Kidney (tissue), 14 donors: ENCODE results near the gene TOGARAM2. TPM values are rescaled to one million over a fixed set of nuclear protein-coding genes. Genes with fewer than 3 reads are reported as not detected.

ENCODE experiments used
- DNase-seq, 5 donors: peaks; one replicate each; pipeline ENCODE4 v3.0.0-alpha.2; 2013 to 2020
- FAIRE-seq: peaks from 2 replicates; lab custom pipeline; 2012; peaks lifted over from hg19 to GRCh38; lab: Jason Lieb, UNC
- H3K27ac ChIP-seq, 2 donors: one replicate each; pipeline ENCODE4 v1.7.0; 2013; ENCODE audit warnings: low read depth in 2 of 2, low read length in 2 of 2, inconsistent platforms in 1 of 2
- H3K27me3 ChIP-seq: one replicate; pipeline ENCODE4 v1.7.1; 2013; ENCODE audit warnings: low read length, inconsistent platforms; ENCODE audit not compliant: control insufficient read depth, insufficient read depth
- H3K36me3 ChIP-seq, 3 donors: one replicate each; pipeline versions ENCODE4 v1.7.0 to v1.7.1; 2013; ENCODE audit warnings: low read length in 3 of 3, control low read depth in 1 of 3, inconsistent platforms in 1 of 3; ENCODE audit not compliant: insufficient read depth in 3 of 3, control insufficient read depth in 2 of 3
- H3K4me1 ChIP-seq, 3 donors: one replicate each; pipeline versions ENCODE4 v1.7.0 to v1.7.1; 2013; ENCODE audit warnings: low read length in 3 of 3, inconsistent platforms in 1 of 3, low read depth in 1 of 3; ENCODE audit not compliant: control insufficient read depth in 2 of 3, insufficient read depth in 2 of 3
- H3K4me3 ChIP-seq, 3 donors: one replicate each; pipeline versions ENCODE4 v1.7.0 to v1.8.1; 2013; ENCODE audit warnings: low read length in 3 of 3, control low read depth in 1 of 3, inconsistent platforms in 1 of 3
- H3K9ac ChIP-seq, 3 donors: one replicate each; pipeline versions ENCODE4 v1.7.0 to v1.7.1; 2013; ENCODE audit warnings: low read length in 3 of 3, control low read depth in 1 of 3, inconsistent platforms in 1 of 3
- H3K9me3 ChIP-seq, 3 donors: one replicate each; pipeline versions ENCODE4 v1.7.0 to v1.7.1; 2013; ENCODE audit warnings: low read length in 3 of 3, control low read depth in 1 of 3, inconsistent platforms in 1 of 3; ENCODE audit not compliant: control insufficient read depth in 2 of 3, insufficient read depth in 1 of 3
- intact Hi-C: fragments of 100-400 bp; cut with DNase I; formaldehyde crosslinking; loops from one replicate; pipeline ENCODE4 v1.11.1; 2022
- polyA plus RNA-seq: library from polyadenylated mRNA; stranded (reverse); fragments of 350-450 nt; fragmentation: Illumina TruSeq; extraction: RNeasy Lipid Tissue Mini Kit (QIAGEN cat#74804); gene quantifications from one replicate; pipeline ENCODE4 v1.2.3, GENCODE V29; 2014; ENCODE audit warnings: low read depth, low replicate concordance; ENCODE audit not compliant: insufficient read depth
- total RNA-seq: library from RNA; stranded (reverse); fragmentation: NEBNext Ultra II Directional; extraction: Animal tissue kit (Norgen Biotek cat#: 25700); gene quantifications from one replicate; pipeline ENCODE4 v1.2.1, GENCODE V29; 2021
- TF ChIP-seq, protein P1 (sequence below): IDR thresholded peaks from 3 replicates; pipeline ENCODE4 v1.5.1; 2012; ENCODE audit warnings: mild to moderate bottlenecking, moderate library complexity, borderline replicate concordance; ENCODE audit not compliant: insufficient read depth; ENCODE audit errors: extremely low read depth
- donor health status: control.
- donor health status: control.
- donor health status: control.
- donor health status: control.
- donor health status: control.
- donor health status: DM: yes; HTN: yes; CAD: no.
- donor health status: Normal renal cell carcinoma (clear cell type).

The TOGARAM2 gene
- total and polyA plus RNA-seq, 2 donors from 2014 or later: 0.60 to 1.4 TPM

DNA sequence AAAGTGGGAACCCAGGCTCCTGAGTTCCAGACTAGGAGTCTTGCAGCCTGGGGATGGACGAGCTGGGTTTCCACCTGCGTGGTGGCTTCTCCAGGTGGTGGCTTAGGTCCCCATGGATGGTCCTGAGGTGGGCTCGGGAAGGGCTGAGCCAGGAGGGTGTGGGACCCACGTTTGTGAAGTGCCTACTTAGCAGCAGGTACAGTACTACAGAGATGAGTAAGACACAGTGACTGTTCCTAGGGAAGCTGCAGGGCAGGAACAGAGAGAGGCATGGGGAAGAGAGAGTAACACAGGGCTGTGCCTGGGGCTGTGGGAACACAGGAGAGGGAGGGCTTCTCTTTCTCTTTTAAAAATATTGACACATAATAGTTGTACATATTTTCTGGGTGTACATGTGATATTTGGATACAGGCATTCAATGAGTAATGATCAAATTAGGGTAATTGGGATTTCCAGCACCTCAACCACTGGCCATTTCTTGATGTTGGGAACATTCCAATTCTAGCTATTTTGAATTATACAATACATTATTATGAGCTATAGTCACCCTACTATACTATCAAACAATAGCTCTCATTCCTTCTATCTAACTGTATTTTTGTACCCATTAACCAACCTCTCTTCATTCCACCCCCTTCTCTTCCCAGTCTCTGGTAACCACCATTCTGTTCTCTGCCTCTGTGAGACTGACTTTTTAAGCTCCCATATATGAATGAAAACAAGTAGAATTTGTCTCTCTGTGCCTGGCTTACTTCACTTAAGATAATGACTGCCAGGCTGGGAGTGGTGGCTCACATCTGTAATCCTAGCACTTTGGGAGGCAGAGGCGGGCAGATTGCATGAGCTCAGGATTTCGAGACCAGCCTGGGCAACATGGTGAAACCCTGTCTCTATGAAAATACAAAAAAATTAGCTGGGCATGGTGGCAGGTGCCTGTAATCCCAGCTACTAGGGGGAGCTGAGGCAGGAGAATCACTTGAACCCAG, 15.0 kb downstream of the TOGARAM2 start:
- H3K36me3 ChIP-seq: no peaks in the 10 kb centered on the region
- H3K27me3 ChIP-seq: no peaks in the 10 kb centered on the region
- intact Hi-C loops: no loop called here
- TF ChIP-seq, protein P1, sequence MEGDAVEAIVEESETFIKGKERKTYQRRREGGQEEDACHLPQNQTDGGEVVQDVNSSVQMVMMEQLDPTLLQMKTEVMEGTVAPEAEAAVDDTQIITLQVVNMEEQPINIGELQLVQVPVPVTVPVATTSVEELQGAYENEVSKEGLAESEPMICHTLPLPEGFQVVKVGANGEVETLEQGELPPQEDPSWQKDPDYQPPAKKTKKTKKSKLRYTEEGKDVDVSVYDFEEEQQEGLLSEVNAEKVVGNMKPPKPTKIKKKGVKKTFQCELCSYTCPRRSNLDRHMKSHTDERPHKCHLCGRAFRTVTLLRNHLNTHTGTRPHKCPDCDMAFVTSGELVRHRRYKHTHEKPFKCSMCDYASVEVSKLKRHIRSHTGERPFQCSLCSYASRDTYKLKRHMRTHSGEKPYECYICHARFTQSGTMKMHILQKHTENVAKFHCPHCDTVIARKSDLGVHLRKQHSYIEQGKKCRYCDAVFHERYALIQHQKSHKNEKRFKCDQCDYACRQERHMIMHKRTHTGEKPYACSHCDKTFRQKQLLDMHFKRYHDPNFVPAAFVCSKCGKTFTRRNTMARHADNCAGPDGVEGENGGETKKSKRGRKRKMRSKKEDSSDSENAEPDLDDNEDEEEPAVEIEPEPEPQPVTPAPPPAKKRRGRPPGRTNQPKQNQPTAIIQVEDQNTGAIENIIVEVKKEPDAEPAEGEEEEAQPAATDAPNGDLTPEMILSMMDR: no peak
- H3K9me3 ChIP-seq: no peaks in the 10 kb centered on the region
- peaks cover 0 to 2% (median 0%) of the 10 kb centered on the region in 3 donors for H3K4me1 ChIP-seq
- H3K9ac ChIP-seq: no peak overlapping the region
- H3K4me3 ChIP-seq: no peak overlapping the region
- FAIRE-seq (no peak), DNase-seq (no peak)
- no peak overlapping the region for H3K27ac ChIP-seq

GRCh38 chr2:28997237-28997846, 16.2 kb downstream of the TOGARAM2 start:
- Histone ChIP-seq H3K36me3 (no peaks in the 10 kb centered on the region), H3K4me3 (no peak overlapping the region), H3K27ac (no peak overlapping the region), H3K9me3 (no peaks in the 10 kb centered on the region), H3K4me1 (peaks cover 0 to 2% (median 0%) of the 10 kb centered on the region in 3 donors), H3K9ac (no peak overlapping the region), H3K27me3 (no peaks in the 10 kb centered on the region)
- TF ChIP-seq, protein P1: no peak
- FAIRE-seq (no peak), DNase-seq (peak in 1 of 5 donors; percentile 83)
- intact Hi-C loops: no loop called here

- no peak for FAIRE-seq
- intact Hi-C loops: no loop called here
- DNase-seq: no peak
- Histone ChIP-seq H3K9me3 (no peaks in the 10 kb centered on the region), H3K27me3 (no peaks in the 10 kb centered on the region), H3K36me3 (no peaks in the 10 kb centered on the region), H3K9ac (no peak overlapping the region), H3K4me1 (peaks cover 0 to 2% (median 0%) of the 10 kb centered on the region in 3 donors), H3K4me3 (no peak overlapping the region), H3K27ac (no peak overlapping the region)
- TF ChIP-seq, protein P1: no peak
Observed at GRCh38 chr2:28997847-28998735, 17.0 kb downstream of the TOGARAM2 start.
